NCI-H2107 treated with DMSO at 0.1 percent for 48 hours (cell line): ENCODE results near the gene ARPC1B.
"Not testable (repeated sequence)": the region's sequence is repeated elsewhere in the genome, so short reads cannot be mapped to it uniquely, and the experiment has no call there.

Source experiments
- DNase-seq: peaks from one replicate; lab custom pipeline; 2025; ENCODE audit not compliant: unreplicated experiment; lab: John Stamatoyannopoulos, UW

ARPC1B gene

GRCh38 chr7:99368750-99369389, 5.7 kb upstream of the ARPC1B start:
- DNase-seq = no peak

- no peak for DNase-seq
Measured at GRCh38 chr7:99369767-99370391, 4.7 kb upstream of the ARPC1B start.

GRCh38 chr7:99371376-99371920, 3.1 kb upstream of the ARPC1B start:
- DNase-seq = no peak

GRCh38 chr7:99372275-99373090, 2.0 kb upstream of the ARPC1B start:
- no peak for DNase-seq

GRCh38 chr7:99373091-99374066, 1.2 kb upstream of the ARPC1B start:
- no peak for DNase-seq

- DNase-seq = no peak
Measured at GRCh38 chr7:99375070-99375807, 709 bp downstream of the ARPC1B start.

- no peak for DNase-seq
Measured at GRCh38 chr7:99379043-99379577, 4.6 kb downstream of the ARPC1B start.

- DNase-seq = not testable (repeated sequence)
Measured at GRCh38 chr7:99379693-99380031, 5.1 kb downstream of the ARPC1B start.

GRCh38 chr7:99380032-99380822, 5.7 kb downstream of the ARPC1B start:
- no peak for DNase-seq

GRCh38 chr7:99380823-99381663, 6.5 kb downstream of the ARPC1B start:
- DNase-seq = no peak

GRCh38 chr7:99381664-99382075, 7.1 kb downstream of the ARPC1B start:
- DNase-seq = no peak

- DNase-seq = no peak
Measured at GRCh38 chr7:99383203-99383602, 8.7 kb downstream of the ARPC1B start.

- no peak for DNase-seq
Measured at GRCh38 chr7:99383791-99384370, 9.4 kb downstream of the ARPC1B start.

- no peak for DNase-seq
Measured at GRCh38 chr7:99384523-99384922, 10.0 kb downstream of the ARPC1B start.

GRCh38 chr7:99385564-99385963, 11.0 kb downstream of the ARPC1B start:
- DNase-seq = no peak

GRCh38 chr7:99386584-99387238, 12.2 kb downstream of the ARPC1B start:
- DNase-seq = no peak

- not testable (repeated sequence) for DNase-seq
Measured at GRCh38 chr7:99387239-99387635, 12.7 kb downstream of the ARPC1B start.
